ENCODE measurements around the gene SHISA3.

The SHISA3 gene

GRCh38 chr4:42436928-42437565 is 39.8 kb downstream of the SHISA3 start:
- Histone ChIP-seq H3K14ac (ENCODE audit: low read length) (no peak overlapping the region), H3K23ac (ENCODE audit: low read depth, low read length, poor library complexity) (no peak overlapping the region), H3K9ac (ENCODE audit: low read depth, low read length, poor library complexity) (no peak overlapping the region), H3K4me2 (ENCODE audit: insufficient read depth, low read length, poor library complexity, severe bottlenecking) (no peak overlapping the region), H3K4ac (ENCODE audit: low read length) (no peak overlapping the region), H2BK120ac (ENCODE audit: low read depth, low read length) (no peak overlapping the region), H2AFZ (ENCODE audit: low read length) (no peak overlapping the region), H2AK5ac (ENCODE audit: low read depth, low read length) (no peak overlapping the region), H3K4me1 (ENCODE audit: control insufficient read depth in 2 of 2, insufficient read depth in 1 of 2, low read depth in 1 of 2, low read length in 2 of 2) (no peaks in the 10 kb centered on the region), H4K91ac (ENCODE audit: low read depth, low read length, poor library complexity) (no peak overlapping the region), H3K79me1 (ENCODE audit: low read depth, low read length) (no peaks in the 10 kb centered on the region), H3K27ac (replicated peaks; ENCODE audit: low read length) (no peak overlapping the region), H3K18ac (ENCODE audit: low read length) (no peak overlapping the region), H3K4me3 (ENCODE audit: low read length in 2 of 2) (no peak overlapping the region), H3K9me3 (replicated peaks in 1 of 2; ENCODE audit: control insufficient read depth in 2 of 2, insufficient read depth in 1 of 2, low read depth in 1 of 2, low read length in 2 of 2) (peaks cover 0 to 2% of the 10 kb centered on the region in 2 donors), H4K8ac (ENCODE audit: low read depth, low read length) (no peak overlapping the region), H2BK5ac (ENCODE audit: low read length) (no peak overlapping the region), H3K27me3 (ENCODE audit: control insufficient read depth in 3 of 3, insufficient read depth in 3 of 3, low read depth in 1 of 3, low read length in 3 of 3) (peaks cover 0 to 2% (median 0%) of the 10 kb centered on the region in 3 experiments), H3K36me3 (replicated peaks in 1 of 2; ENCODE audit: control insufficient read depth in 2 of 2, insufficient read depth in 2 of 2, low read length in 2 of 2) (no peaks in the 10 kb centered on the region), H2BK12ac (ENCODE audit: low read length) (no peak overlapping the region), H2BK15ac (ENCODE audit: low read length) (no peak overlapping the region)
- WGBS, 2 donors (ENCODE audit: extremely low coverage in 2 of 2, insufficient read length in 2 of 2, insufficient replicate concordance in 1 of 2): no CpG with 5 or more reads among the region's 7 CpGs
- no peak for DNase-seq (ENCODE audit: low spot score)

DNA sequence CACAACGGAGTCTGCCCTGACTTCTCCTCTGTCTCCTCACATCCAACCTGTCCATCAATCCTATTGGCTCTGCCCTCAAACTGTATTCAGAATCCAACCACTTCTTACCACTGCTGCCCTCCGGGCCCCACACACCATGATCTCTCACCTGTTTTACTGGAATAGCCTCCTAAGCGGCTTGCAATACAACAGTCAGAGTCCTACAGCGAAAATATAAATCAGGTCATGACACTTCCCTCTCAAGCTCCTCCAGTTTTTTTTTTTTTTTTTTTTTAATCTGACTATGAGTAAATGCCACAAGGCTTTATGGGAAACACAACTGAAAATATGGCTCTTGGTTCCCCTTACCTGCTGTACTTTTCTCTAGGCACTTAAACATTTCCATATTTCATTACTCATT is 42.8 kb downstream of the SHISA3 start:
- Histone ChIP-seq H3K27me3 (ENCODE audit: control insufficient read depth in 3 of 3, insufficient read depth in 3 of 3, low read depth in 1 of 3, low read length in 3 of 3) (peaks cover 0 to 2% (median 0%) of the 10 kb centered on the region in 3 experiments), H3K9me3 (replicated peaks in 1 of 2; ENCODE audit: control insufficient read depth in 2 of 2, insufficient read depth in 1 of 2, low read depth in 1 of 2, low read length in 2 of 2) (no peaks in the 10 kb centered on the region), H4K8ac (ENCODE audit: low read depth, low read length) (no peak overlapping the region), H3K9ac (ENCODE audit: low read depth, low read length, poor library complexity) (no peak overlapping the region), H3K4me1 (ENCODE audit: control insufficient read depth in 2 of 2, insufficient read depth in 1 of 2, low read depth in 1 of 2, low read length in 2 of 2) (no peaks in the 10 kb centered on the region), H3K79me1 (ENCODE audit: low read depth, low read length) (no peaks in the 10 kb centered on the region), H3K4ac (ENCODE audit: low read length) (no peak overlapping the region), H2BK15ac (ENCODE audit: low read length) (no peak overlapping the region), H3K4me2 (ENCODE audit: insufficient read depth, low read length, poor library complexity, severe bottlenecking) (no peak overlapping the region), H4K91ac (ENCODE audit: low read depth, low read length, poor library complexity) (no peak overlapping the region), H2BK5ac (ENCODE audit: low read length) (no peak overlapping the region), H3K27ac (replicated peaks; ENCODE audit: low read length) (no peak overlapping the region), H3K4me3 (ENCODE audit: low read length in 2 of 2) (no peak overlapping the region), H3K14ac (ENCODE audit: low read length) (no peak overlapping the region), H2BK120ac (ENCODE audit: low read depth, low read length) (no peak overlapping the region), H2AFZ (ENCODE audit: low read length) (no peak overlapping the region), H2AK5ac (ENCODE audit: low read depth, low read length) (no peak overlapping the region), H3K18ac (ENCODE audit: low read length) (no peak overlapping the region), H2BK12ac (ENCODE audit: low read length) (no peak overlapping the region), H3K23ac (ENCODE audit: low read depth, low read length, poor library complexity) (no peak overlapping the region), H3K36me3 (replicated peaks in 1 of 2; ENCODE audit: control insufficient read depth in 2 of 2, insufficient read depth in 2 of 2, low read length in 2 of 2) (no peaks in the 10 kb centered on the region)
- DNase-seq (ENCODE audit: low spot score): no peak
- no CpG with 5 or more reads among the region's 4 CpGs for WGBS, 2 donors (ENCODE audit: extremely low coverage in 2 of 2, insufficient read length in 2 of 2, insufficient replicate concordance in 1 of 2)

- H3K4me3 ChIP-seq (ENCODE audit: low read length in 2 of 2): no peak overlapping the region
- H3K4me1 ChIP-seq (ENCODE audit: control insufficient read depth in 2 of 2, insufficient read depth in 1 of 2, low read depth in 1 of 2, low read length in 2 of 2): no peaks in the 10 kb centered on the region
- no peak overlapping the region for H2BK15ac ChIP-seq (ENCODE audit: low read length)
- no peak overlapping the region for H2BK12ac ChIP-seq (ENCODE audit: low read length)
- H3K9ac ChIP-seq (ENCODE audit: low read depth, low read length, poor library complexity): no peak overlapping the region
- no peak overlapping the region for H3K27ac ChIP-seq (replicated peaks; ENCODE audit: low read length)
- no peaks in the 10 kb centered on the region for H3K36me3 ChIP-seq (replicated peaks in 1 of 2; ENCODE audit: control insufficient read depth in 2 of 2, insufficient read depth in 2 of 2, low read length in 2 of 2)
- H3K18ac ChIP-seq (ENCODE audit: low read length): no peak overlapping the region
- H2AFZ ChIP-seq (ENCODE audit: low read length): no peak overlapping the region
- no peak overlapping the region for H4K91ac ChIP-seq (ENCODE audit: low read depth, low read length, poor library complexity)
- no peak overlapping the region for H2BK5ac ChIP-seq (ENCODE audit: low read length)
- H3K4me2 ChIP-seq (ENCODE audit: insufficient read depth, low read length, poor library complexity, severe bottlenecking): no peak overlapping the region
- no peak overlapping the region for H3K4ac ChIP-seq (ENCODE audit: low read length)
- H2AK5ac ChIP-seq (ENCODE audit: low read depth, low read length): no peak overlapping the region
- H4K8ac ChIP-seq (ENCODE audit: low read depth, low read length): no peak overlapping the region
- no peak overlapping the region for H3K14ac ChIP-seq (ENCODE audit: low read length)
- no peaks in the 10 kb centered on the region for H3K9me3 ChIP-seq (replicated peaks in 1 of 2; ENCODE audit: control insufficient read depth in 2 of 2, insufficient read depth in 1 of 2, low read depth in 1 of 2, low read length in 2 of 2)
- no peak overlapping the region for H2BK120ac ChIP-seq (ENCODE audit: low read depth, low read length)
- no peak for DNase-seq (ENCODE audit: low spot score)
- no peak overlapping the region for H3K23ac ChIP-seq (ENCODE audit: low read depth, low read length, poor library complexity)
- peaks cover 0 to 2% (median 0%) of the 10 kb centered on the region in 3 experiments for H3K27me3 ChIP-seq (ENCODE audit: control insufficient read depth in 3 of 3, insufficient read depth in 3 of 3, low read depth in 1 of 3, low read length in 3 of 3)
- no CpG with 5 or more reads among the region's 2 CpGs for WGBS, 2 donors (ENCODE audit: extremely low coverage in 2 of 2, insufficient read length in 2 of 2, insufficient replicate concordance in 1 of 2)
- no peaks in the 10 kb centered on the region for H3K79me1 ChIP-seq (ENCODE audit: low read depth, low read length)
These were observed 45.3 kb downstream of the SHISA3 start for GRCh38 chr4:42442601-42443000.

GRCh38 chr4:42445038-42445437 is 47.8 kb downstream of the SHISA3 start:
- no CpG with 5 or more reads among the region's 5 CpGs for WGBS, 2 donors (ENCODE audit: extremely low coverage in 2 of 2, insufficient read length in 2 of 2, insufficient replicate concordance in 1 of 2)
- Histone ChIP-seq H2AK5ac (ENCODE audit: low read depth, low read length) (no peak overlapping the region), H3K27ac (replicated peaks; ENCODE audit: low read length) (no peak overlapping the region), H3K4me2 (ENCODE audit: insufficient read depth, low read length, poor library complexity, severe bottlenecking) (no peak overlapping the region), H3K18ac (ENCODE audit: low read length) (no peak overlapping the region), H3K27me3 (ENCODE audit: control insufficient read depth in 3 of 3, insufficient read depth in 3 of 3, low read depth in 1 of 3, low read length in 3 of 3) (no peaks in the 10 kb centered on the region), H2BK12ac (ENCODE audit: low read length) (no peak overlapping the region), H2BK120ac (ENCODE audit: low read depth, low read length) (no peak overlapping the region), H4K91ac (ENCODE audit: low read depth, low read length, poor library complexity) (no peak overlapping the region), H3K4ac (ENCODE audit: low read length) (no peak overlapping the region), H2BK15ac (ENCODE audit: low read length) (no peak overlapping the region), H3K4me1 (ENCODE audit: control insufficient read depth in 2 of 2, insufficient read depth in 1 of 2, low read depth in 1 of 2, low read length in 2 of 2) (no peaks in the 10 kb centered on the region), H4K8ac (ENCODE audit: low read depth, low read length) (no peak overlapping the region), H3K9ac (ENCODE audit: low read depth, low read length, poor library complexity) (no peak overlapping the region), H2BK5ac (ENCODE audit: low read length) (no peak overlapping the region), H3K4me3 (ENCODE audit: low read length in 2 of 2) (no peak overlapping the region), H3K79me1 (ENCODE audit: low read depth, low read length) (no peaks in the 10 kb centered on the region), H3K23ac (ENCODE audit: low read depth, low read length, poor library complexity) (no peak overlapping the region), H3K9me3 (replicated peaks in 1 of 2; ENCODE audit: control insufficient read depth in 2 of 2, insufficient read depth in 1 of 2, low read depth in 1 of 2, low read length in 2 of 2) (no peaks in the 10 kb centered on the region), H3K36me3 (replicated peaks in 1 of 2; ENCODE audit: control insufficient read depth in 2 of 2, insufficient read depth in 2 of 2, low read length in 2 of 2) (no peaks in the 10 kb centered on the region), H2AFZ (ENCODE audit: low read length) (no peak overlapping the region), H3K14ac (ENCODE audit: low read length) (no peak overlapping the region)
- no peak for DNase-seq (ENCODE audit: low spot score)
